CD4-positive, alpha-beta T cell treated with Interleukin-2 at 100 ng/mL for 4 hours (primary cell): ENCODE results near the gene TBL1X.

Source experiments
- DNase-seq: peaks from one replicate; pipeline ENCODE4 v3.0.0-alpha.2; 2020; ENCODE audit warnings: low spot score

The TBL1X gene

DNA sequence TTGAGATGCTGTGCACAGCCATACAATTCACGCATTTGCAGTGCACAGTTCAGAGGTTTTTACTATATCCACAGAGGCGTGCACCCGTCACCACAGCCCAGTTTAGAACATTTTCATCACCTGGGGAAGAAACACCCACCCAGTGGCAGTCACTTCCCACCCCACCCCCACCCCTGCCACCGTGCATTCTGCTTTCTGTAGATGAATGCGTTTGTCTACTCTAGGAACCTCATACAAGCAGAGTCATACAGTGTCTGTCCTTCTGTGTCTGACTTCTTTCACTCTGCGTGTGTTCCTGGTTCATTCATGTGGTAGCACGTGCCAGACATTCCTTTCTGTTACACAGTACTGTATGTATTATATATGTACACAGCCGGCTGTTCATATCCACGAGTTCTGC, 122.8 kb downstream of the TBL1X start:
- DNase-seq: no peak

DNA sequence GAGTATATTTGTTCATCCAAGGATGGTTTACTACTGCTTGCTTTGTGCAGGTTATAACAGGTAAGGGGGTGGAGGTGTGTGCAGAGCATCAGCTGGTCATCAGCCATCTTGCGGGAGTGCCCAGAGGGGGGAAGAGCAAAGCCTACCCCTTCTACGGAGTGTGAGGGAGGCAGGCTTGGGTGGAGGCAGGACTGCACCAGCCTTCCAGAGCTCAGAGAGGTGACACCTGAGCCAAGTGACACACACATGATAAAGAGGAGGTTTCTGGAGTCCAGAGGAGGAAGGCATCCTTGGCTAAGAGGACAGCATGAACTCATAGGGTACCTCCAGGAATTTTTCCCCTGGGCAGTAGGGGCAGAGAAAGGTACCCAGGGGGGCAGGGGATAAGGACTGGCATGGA, 126.6 kb downstream of the TBL1X start:
- no peak for DNase-seq

DNA sequence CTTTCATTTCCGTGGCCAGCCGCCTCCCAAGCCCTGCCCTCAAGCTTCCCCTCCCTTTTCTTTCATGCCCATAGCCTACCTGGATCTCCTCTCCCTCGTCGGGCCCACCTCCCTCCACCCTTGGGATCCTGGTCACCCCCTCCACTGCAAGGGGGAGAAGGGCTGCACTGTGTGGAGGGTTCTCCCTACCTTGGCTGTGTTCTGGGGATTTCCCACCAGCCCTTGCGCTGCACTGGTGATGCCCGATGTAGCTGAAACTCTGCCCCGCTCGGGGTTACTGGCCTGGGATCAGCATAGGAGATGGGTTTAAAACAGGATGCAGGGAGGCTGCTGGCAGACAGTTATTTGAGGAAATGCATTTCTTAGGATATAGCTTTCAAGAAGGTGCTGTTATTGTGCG, 128.9 kb downstream of the TBL1X start:
- no peak for DNase-seq

DNA sequence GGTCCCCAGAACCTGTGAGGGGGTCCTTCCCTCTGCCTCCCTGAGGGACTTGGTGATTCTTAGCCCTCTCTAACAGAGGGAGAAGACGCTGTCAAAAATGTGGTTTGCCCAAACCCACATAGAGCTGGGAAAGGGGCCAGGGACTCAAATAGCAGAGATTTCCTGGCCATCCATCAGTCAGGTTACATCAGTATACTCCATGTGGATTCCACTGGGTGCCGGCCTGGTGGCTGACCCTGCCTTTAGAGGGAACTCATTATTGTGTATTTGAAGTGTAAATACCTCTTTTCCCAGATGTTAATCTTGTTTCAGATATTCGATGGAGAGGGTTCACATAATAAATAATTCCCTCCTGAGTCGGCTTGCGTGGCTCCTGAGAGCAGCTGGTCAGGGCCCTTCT, 130.3 kb downstream of the TBL1X start:
- no peak for DNase-seq

DNA sequence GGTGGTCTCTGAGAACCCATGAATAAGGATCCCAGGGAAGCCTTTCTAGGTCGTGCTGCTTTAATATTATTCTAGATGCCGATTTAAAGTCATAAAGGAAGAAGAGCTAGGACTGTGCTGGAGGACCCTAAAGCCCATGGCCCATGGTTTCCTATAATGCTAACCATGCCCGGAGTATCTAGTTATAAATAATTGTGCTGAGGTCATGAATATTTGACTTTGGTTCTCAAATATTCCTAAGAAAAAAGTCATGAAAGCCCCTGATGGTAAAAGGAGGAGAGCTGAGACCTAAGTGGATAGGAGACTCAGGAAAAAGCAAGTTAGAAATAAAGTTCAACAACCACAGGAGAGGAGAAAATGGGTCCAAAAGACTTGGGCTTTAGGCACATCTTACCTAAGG, 132.0 kb downstream of the TBL1X start:
- DNase-seq: no peak

DNA sequence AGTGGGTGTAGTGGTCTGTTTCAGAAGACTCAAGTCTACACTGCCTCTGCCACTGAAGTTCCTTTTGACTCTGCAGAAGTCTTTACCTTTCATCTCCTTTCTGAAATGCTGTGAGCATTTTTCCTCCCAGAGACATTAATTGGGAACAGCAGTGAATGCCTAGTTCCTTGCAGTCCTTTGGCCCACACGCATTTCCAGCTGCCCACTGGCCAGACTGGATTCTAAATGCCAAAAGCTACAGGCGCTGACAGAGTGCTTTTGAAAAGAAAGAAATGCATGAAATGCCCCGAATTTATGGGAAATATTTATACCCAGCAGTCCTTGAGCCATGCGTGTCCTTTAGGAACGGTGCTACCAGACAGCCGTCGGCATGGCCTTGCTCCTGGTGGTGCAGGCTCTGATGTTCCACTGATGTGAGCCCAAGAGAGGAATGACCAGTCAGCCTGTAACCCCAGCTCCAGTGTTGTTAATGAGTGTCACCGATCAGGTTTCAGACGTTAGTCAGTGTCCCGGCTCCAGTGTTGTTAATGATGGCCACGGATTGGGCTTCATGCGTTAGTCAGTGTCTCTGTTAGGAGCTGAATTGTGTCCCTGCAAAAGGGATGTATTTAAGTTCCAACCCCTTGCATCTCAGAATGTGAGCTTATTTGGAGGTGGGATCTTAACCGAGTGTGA, 132.6 kb downstream of the TBL1X start:
- no peak for DNase-seq

DNA sequence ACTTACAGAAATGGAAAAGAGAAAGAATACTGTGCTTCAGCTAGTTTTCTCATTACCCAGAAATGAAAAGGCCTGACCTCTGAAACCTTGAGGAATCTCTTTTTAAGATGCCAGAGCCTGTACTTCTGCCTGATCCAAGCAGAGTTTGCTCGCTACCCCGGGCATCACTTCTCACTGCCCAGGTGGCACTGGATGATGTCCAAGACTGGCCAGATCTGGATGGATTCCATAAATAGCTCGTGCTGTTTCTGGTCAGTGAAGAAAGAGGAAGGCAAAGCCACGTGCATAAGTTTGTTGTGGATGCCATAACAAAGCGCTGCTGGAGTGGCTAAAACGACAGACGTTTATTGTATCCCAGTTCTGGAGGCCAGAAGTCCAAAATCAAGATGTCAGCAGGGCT, 133.5 kb downstream of the TBL1X start:
- no peak for DNase-seq

DNA sequence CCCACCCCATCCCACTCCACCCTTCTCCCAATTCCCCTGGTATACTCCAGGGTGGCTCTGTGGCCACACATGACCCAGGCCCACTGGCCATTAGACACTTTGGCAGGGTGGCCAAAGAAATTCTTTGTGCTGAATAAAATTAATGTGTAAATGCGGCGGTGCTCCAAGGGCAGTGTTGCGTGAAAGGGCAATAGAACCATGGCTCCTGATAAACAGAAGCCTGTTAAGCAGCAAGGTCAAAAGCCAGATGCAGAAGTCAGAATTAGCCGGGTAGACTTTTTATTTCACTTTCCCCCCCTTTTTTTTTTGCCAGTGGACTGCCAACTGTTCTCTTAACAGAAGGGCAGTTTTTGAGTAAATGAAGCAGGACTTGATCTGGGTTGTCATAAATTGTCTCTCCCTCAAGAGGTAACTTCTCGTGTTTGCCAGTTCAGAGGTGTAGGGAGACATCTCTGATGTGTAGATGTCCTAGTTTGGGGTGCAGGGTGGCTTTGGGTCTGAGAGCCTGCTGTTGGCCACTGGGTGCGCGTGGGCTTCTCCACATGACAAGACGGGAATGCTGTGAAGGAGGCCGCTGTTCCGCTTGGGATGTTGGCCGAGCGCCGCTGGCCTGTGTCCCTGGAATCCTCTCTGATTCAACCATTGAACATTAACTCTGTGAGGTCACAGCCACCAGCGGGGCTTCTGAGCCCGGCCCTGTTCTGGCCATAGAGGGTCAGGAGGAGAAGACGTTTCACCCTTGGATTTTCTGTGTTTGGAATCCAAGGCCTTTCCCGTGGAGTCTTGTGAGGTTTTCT, 139.5 kb downstream of the TBL1X start:
- DNase-seq: no peak

DNA sequence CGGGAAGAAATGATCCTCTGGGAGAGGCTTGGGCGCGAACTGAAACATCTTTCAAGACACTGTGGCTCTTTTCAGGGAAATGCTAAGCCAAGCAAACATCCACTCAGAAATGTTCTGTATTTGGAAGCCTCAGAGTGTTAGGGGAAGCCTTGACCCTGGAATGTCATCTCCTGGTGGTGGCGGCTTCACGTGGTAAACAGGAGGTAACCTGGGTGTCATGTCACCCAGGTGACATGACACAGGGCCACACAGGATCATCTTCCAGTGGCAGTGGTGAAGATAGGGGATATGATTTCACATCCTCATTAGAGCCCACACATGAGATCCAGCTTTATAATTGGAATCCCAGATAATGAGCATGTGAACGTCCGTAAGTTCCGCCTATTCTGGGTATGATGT, 140.0 kb downstream of the TBL1X start:
- DNase-seq: no peak

DNA sequence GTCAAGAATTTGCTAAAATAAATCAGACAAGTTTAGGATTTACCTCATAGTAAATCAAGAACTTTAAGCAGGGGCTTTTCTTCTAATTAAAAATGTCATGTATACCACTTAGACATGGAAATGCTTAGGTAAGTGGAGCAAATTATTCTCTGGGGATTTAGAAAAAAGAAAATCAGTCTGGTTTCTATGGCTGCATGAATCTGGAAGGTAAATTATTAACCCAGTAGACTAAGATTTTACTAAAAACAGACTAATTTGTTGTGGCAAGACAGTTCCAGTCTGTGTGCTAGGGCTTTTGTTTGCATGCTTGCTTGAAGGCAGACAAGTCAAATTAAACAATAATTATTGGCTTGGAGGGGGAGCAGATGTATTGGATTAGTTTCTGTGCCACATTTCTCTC, 140.6 kb downstream of the TBL1X start:
- DNase-seq: no peak

DNA sequence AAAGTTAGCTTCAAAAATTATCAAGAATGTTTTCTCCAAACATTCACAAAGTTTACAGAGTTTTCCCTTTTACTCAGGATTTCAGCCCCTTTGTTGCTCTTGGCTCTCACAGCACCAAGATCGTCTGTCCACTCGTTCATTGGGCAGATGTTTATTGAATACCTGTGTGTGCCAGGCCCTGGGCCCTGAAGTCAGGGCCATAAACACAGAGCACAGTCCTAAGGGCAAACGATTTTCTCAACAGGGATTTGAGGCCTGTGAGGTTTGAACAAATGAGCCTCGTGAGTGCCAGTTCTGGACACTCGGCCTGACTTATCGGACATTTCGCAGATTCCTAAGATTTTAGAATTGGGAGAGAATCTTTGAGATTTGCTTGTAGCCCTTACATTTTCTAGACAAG, 142.1 kb downstream of the TBL1X start:
- DNase-seq: no peak

DNA sequence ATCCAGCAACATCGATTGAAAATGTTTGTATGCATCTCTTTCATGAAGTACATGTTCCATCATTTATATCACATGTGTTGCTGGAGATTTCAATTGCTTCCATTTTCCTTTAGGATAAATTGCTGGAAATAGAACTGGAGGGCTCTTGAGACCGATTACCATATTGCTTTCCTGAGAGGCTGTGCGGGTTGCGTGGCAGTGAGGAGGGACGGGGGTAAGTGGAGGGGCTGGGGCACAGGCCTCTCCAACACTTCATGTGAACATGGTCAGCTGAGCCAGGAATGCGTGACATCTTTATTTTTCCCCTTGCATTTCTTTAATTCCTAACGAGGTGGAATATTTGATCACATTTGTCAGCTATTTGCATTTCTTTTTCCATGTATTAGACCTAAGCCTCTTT, 144.6 kb downstream of the TBL1X start:
- no peak for DNase-seq

DNA sequence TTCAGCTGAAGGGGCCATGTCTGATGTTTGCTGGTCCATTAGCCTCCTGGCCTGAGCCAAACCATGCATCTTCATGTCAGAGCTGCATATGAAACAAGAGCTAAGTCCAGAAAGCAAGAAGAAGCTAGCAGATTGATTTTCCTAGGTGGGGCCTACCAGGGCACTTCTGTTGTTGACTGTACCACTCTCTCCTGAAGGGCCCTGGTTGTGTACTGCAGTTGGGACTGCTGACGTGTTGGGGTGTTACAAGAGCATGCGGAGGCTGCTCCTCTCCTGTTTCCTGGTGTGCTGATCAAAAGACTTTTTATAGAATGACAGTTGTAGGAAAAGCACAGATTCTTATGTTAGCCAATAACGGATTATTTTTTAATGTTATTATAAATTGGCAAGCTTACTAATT, 145.1 kb downstream of the TBL1X start:
- DNase-seq: no peak

DNA sequence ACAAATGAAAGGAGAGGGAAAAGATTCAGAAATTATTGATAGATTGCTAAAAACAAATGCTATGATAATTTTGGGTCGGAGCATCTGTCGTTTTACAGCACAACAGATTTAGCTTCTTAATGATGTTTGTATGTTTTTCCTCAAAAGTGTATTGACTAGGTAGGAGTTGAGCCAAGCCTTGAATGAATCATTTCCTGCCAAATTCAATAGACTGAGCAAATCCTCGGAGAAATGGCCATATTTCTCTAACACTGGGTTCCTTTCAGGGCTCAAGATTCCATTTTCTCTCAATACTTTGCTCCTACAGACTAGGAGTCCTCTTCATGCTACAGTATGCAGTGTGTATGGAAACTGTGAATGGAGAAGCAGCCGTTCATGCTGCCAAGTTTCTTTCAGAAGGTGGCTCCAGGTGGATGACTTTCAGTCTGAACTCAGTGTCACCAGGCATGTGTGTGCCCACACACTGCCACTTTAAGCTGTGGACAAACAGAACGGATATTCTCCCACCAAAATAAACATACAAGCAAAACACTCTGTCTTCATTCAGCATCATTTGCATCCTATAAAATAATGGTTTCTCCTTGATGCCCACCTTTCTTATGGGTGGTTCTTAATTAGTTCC, 146.0 kb downstream of the TBL1X start:
- no peak for DNase-seq

DNA sequence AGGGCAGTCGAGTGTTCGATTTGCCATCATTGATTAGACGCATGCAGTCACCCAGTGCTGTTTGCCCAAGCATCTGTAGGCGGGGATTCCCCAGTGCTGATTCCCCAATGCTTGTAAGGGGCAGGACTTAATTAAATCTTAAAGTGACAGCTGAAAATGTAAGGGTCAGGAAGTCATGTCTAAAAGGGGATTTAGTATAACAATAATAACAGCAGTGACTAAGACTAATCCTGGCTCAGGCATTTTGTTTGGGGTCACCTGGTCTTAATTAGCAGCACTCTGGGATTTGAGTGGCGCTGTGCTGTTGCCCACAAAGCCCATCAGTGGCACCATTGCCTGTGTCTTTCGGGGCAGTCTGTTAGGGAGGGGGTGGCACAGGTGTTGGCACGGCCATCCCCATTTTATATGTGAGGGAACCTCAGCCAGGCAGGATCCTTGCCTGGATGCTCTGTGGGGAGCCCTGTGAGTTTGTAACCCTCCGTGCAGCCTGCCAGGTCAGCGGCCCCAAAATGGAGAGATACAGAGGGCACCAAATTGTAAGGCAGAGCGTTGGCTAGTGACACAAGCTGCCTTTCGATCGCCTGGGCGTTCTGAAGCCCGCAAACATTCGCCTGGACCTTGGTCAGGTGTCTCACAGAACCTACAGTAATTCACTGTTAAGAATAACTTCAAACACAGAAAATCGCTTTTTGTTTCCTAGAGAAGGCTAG, 146.7 kb downstream of the TBL1X start:
- DNase-seq: no peak

DNA sequence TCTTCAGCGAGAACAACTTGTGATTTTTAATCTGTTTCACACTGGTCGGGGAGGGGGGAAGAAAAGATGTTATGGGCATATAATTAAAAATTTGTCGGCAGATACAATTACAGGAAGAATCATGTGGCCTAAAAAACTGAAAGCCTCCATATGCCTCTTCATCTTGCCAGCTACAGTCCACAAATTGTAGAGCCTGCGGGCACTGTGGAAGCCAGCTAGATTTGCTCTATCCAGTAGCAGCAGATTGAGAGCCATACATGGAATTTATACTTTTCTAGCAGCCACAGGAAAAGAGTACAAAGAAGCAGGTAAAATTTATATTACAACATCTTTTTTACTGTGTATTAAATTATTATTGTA, 147.3 kb downstream of the TBL1X start:
- DNase-seq: no peak

DNA sequence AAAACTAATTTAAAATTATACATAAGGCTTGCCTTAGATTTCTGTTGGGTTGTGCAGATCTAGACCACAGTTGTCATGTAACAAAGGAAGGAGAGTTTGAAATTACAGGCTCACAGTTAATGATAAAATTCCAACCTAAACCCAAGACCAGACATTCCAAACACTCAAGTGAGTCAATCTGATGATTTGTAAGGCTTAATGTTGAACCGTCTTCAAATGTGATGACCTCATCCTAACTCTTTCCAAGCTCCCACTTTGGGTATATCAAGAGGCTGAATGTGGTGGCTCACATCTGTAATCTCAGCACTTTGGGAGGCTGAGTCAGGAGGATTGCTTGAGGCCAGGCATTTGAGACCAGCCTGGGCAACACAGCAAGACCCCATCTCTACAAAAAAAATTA, 149.2 kb downstream of the TBL1X start:
- no peak for DNase-seq

DNA sequence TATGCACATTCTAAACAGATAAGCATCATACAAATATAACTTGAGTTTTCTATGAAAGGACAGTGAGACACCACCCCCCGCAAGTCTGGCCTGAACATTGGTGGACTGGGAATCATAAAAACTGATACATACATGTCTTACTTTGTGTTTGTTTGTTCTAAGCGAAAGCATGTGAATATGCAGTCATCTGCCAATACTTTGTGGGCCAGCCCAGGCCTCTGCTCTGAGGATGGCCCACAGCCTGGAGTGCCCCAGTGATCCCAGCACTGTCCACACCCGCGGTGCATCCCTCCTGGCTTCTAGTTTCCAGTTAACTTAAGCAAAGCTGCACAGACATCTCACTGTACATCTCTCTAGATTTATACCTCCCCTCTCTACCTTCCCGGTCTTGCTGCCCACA, 154.3 kb downstream of the TBL1X start:
- DNase-seq: no peak

DNA sequence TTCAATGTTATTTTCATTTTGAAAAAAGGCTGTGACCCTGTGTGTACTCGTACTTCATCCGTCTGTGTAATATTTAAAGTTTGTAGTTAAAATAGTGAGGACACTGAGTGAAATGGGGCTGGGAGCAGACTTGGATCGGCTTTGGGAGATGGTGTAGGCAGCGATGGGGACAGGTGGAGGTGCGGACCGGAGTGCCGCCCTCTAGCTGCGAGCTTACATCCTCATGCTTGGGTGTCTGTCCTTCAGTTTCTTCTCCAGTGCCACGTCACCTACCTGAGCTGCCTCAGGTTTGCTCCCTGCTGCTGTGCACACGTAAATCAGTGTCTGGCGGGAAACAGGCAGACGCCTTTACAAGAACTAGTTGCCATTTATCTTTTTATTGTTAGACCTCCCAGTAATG, 154.7 kb downstream of the TBL1X start:
- DNase-seq: no peak

DNA sequence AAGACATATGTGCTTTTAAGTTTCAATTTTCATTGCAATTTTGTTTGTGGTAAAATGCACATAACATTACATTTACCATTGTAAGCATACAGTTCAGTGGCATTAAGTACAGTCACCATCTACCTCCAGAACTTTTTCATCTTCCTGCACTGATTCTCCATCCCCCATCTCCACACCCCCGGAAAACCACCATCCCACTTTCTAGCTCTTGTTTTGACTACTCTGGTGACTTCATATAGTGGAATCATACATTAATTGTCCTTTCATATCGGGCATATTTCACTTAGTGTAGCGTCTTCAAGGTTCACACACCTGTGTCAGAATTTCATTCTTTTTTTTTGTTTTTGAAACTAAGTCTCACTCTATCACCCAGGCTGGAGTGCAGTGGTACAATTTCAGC, 157.3 kb downstream of the TBL1X start:
- DNase-seq: no peak

DNA sequence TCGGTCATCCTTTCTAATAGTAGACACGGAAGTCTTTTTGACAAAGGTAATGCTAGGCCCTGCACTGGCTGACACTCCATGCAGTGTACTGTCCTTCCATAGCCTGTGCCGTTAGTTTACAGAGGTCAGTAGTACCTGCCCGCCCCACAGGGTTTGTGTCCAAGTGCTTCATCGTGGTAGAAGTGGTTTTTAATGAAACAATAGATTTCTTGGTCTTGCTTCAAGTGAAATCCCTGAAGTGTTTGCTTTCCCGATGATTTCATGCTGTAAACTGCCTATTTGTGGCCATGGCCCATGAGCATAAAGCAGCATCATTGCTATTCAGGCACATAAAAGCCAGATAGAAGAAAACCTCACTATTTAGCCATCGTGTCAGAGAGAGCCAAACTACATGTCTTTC, 161.5 kb downstream of the TBL1X start:
- no peak for DNase-seq

DNA sequence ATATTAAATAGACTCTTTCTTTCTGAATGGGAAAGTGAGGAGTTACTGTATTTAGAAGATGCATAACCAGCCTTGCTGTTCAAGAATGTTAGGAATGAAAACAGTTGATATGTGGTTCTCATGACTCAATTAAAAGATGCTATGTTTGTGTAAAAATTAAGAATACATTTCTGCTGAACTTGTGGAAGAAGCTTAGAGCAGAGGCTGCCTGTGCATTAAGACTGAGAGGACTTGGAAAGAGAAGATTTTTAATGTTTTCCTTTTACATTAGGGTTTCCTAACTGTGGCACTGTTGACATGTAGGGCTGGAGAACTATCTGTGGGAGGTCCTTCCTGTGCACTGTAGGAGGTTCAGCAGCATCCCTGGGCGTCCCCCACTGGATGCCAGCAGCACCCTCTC, 163.1 kb downstream of the TBL1X start:
- no peak for DNase-seq
